GM21529 (cell line): ENCODE data around the gene NCBP2.

Source experiments
- ATAC-seq: cut with Tn5 transposase; IDR thresholded peaks from one replicate; pipeline ENCODE4 v1.9.1; 2021; ENCODE audit not compliant: unreplicated experiment

NCBP2 gene

GRCh38 chr3:196886144-196886543 lies 56.2 kb downstream of the NCBP2 start:
- no peak for ATAC-seq
